Transverse colon (tissue), 4 donors: ENCODE measurements around the gene CNTD1. TPM values are rescaled to one million over a fixed set of nuclear protein-coding genes. Genes with fewer than 3 reads are reported as not detected.

ENCODE experiments used
- DNase-seq: peaks from one replicate; pipeline ENCODE4 v3.0.0-alpha.2; 2019
- H3K27ac ChIP-seq, 4 donors: fragments of 200-600 bp; sonication (generic); 2 replicates each; pipeline ENCODE4 v1.5.1; 2016 to 2018; ENCODE audit warnings: inconsistent platforms in 4 of 4
- H3K27me3 ChIP-seq: fragments of 200-600 bp; sonication (generic); 2 replicates; pipeline ENCODE4 v1.5.1; 2017; ENCODE audit warnings: inconsistent platforms
- H3K36me3 ChIP-seq, 4 donors: fragments of 200-600 bp; sonication (generic); 2 replicates each; pipeline ENCODE4 v1.5.1; 2017 to 2019; ENCODE audit warnings: inconsistent platforms in 4 of 4
- H3K4me1 ChIP-seq, 4 donors: fragments of 200-600 bp; sonication (generic); 2 replicates each; pipeline ENCODE4 v1.5.1; 2017 to 2020; ENCODE audit warnings: inconsistent platforms in 4 of 4
- H3K4me3 ChIP-seq, 4 donors: fragments of 200-600 bp; sonication (generic); 1 replicate in 1 of 4; 2 replicates in 3 of 4; pipeline versions ENCODE4 v1.5.1 to v1.6.1; 2017 to 2019; ENCODE audit warnings: inconsistent platforms in 4 of 4
- H3K9me3 ChIP-seq, 2 donors: fragments of 200-600 bp; sonication (generic); 2 replicates each; pipeline ENCODE4 v1.5.1; 2017 to 2019; ENCODE audit warnings: inconsistent platforms in 2 of 2
- EP300 ChIP-seq: sonication (generic); formaldehyde crosslinking; IDR thresholded peaks from one replicate; pipeline ENCODE4 v1.6.1; 2017; ENCODE audit warnings: antibody characterized with exemption, low read depth
- POLR2A ChIP-seq: fragments of 450-650 bp; IDR thresholded peaks from one replicate; pipeline ENCODE4 v1.6.1; 2016; ENCODE audit warnings: antibody characterized with exemption, mild to moderate bottlenecking, moderate library complexity
- POLR2AphosphoS5 ChIP-seq, 3 donors: sonication (generic); formaldehyde crosslinking; IDR thresholded peaks; one replicate each; pipeline ENCODE4 v1.6.1; 2016; ENCODE audit warnings: antibody characterized with exemption in 3 of 3
- WGBS, 2 donors: methylation state at CpG; one replicate each; pipeline ENCODE4 v1.1.5; 2018; ENCODE audit warnings: low coverage in 1 of 2; 5-methylcytosine and 5-hydroxymethylcytosine counted together
- in situ Hi-C, 4 donors: fragments of 200-750 bp; cut with MboI; loops; one replicate each; pipeline versions ENCODE4 v1.15.0 to v1.15.1; 2017; ENCODE audit warnings: low sequenced_read_pairs in 3 of 4, low pct_ligation_motif_present in 1 of 4, low pct_unique_long_range_greater_than_20kb in 1 of 4
- intact Hi-C: fragments of 100-400 bp; cut with DNase I; formaldehyde crosslinking; loops from one replicate; pipeline ENCODE4 v1.15.1; 2023; ENCODE audit warnings: low total_unique reads
- total RNA-seq, 4 donors: library from RNA; depleted of rRNA; stranded (reverse); fragments of >200 nt; gene quantifications; one replicate each; pipeline ENCODE4 v1.1.0, GENCODE V29; 2016
- TF ChIP-seq, protein P1 (sequence below), 5 experiments: fragments of 200-600 bp in 3 of 5; fragments of 450-650 bp in 2 of 5; sonication (generic) in 3 of 5; IDR thresholded peaks; 1 replicate in 2 of 5; 2 replicates in 3 of 5; pipeline ENCODE4 v1.5.1; 2016 to 2017; ENCODE audit warnings: antibody characterized with exemption in 5 of 5, inconsistent platforms in 3 of 5, mild to moderate bottlenecking in 2 of 5, moderate library complexity in 1 of 5

Gene CNTD1
- total RNA-seq, 4 donors from 2014 or later: 0.48 to 1.5 TPM; not detected in 2

DNA sequence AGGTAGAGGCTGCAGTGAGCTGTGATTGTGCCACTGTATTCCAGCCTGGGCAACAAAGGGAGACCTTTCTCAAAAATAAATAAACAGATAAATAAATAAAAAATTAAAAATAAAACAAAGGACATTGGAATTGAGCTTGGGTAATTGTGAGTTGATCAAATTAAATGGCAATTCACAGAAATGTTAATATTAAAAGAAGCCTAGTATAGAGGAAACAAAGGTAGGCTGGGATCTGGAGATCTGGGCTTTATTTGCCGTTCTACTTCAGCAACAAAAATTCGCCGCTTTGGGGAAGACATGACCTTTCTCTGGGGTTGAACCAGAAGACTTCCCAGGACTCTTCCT, 25.7 kb upstream of the CNTD1 start:
- no peak for TF ChIP-seq EP300
- TF ChIP-seq POLR2AphosphoS5 (IDR thresholded peaks at IDR 0.05): no peak
- TF ChIP-seq, protein P1, sequence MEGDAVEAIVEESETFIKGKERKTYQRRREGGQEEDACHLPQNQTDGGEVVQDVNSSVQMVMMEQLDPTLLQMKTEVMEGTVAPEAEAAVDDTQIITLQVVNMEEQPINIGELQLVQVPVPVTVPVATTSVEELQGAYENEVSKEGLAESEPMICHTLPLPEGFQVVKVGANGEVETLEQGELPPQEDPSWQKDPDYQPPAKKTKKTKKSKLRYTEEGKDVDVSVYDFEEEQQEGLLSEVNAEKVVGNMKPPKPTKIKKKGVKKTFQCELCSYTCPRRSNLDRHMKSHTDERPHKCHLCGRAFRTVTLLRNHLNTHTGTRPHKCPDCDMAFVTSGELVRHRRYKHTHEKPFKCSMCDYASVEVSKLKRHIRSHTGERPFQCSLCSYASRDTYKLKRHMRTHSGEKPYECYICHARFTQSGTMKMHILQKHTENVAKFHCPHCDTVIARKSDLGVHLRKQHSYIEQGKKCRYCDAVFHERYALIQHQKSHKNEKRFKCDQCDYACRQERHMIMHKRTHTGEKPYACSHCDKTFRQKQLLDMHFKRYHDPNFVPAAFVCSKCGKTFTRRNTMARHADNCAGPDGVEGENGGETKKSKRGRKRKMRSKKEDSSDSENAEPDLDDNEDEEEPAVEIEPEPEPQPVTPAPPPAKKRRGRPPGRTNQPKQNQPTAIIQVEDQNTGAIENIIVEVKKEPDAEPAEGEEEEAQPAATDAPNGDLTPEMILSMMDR (IDR thresholded peaks at IDR 0.05): no peak
- Histone ChIP-seq H3K36me3 (peaks cover 0 to 18% (median 9%) of the 10 kb centered on the region in 4 donors), H3K9me3 (no peaks in the 10 kb centered on the region), H3K27ac (peak overlapping the region; percentile 86 to 89 (median 88)), H3K4me1 (peaks cover 3 to 27% (median 15%) of the 10 kb centered on the region in 4 donors), H3K4me3 (peak overlapping the region in 3 of 4 donors; percentile 69 to 77 (median 75)), H3K27me3 (no peaks in the 10 kb centered on the region)
- intact Hi-C loops: loop anchor here (5.0 kb wide), 1 partner anchor 986 kb away; the partner anchor contains the start of gene JUP
- DNase-seq: no peak
- WGBS, 2 donors: 0 to 4% methylated on average over 3 of the region's 3 CpGs
- in situ Hi-C loops: no loop called here

GRCh38 chr17:42773290-42774035, 25.2 kb upstream of the CNTD1 start, which contains the start of gene VPS25:
TSS of gene VPS25 (plus strand) at chr17:42773449. CDS start at chr17:42773476, 27 bp downstream.
- intact Hi-C loops: loop anchor here (5.0 kb wide), 1 partner anchor 986 kb away; the partner anchor contains the start of gene JUP
- peak within 1 kb of the TSS; percentile 86 to 89 (median 88) for H3K27ac ChIP-seq
- H3K9me3 ChIP-seq: no peaks in the 10 kb centered on the region
- 0 to 2% methylated on average over 2 to 36 of the region's 39 CpGs for WGBS, 2 donors
- H3K4me1 ChIP-seq: peaks cover 3 to 27% (median 15%) of the 10 kb centered on the region in 4 donors
- DNase-seq: peak; percentile 84
- H3K36me3 ChIP-seq: peaks cover 0 to 22% (median 10%) of the 10 kb centered on the region in 4 donors
- in situ Hi-C loops: no loop called here
- peak within 1 kb of the TSS; percentile 60 to 77 (median 72) for H3K4me3 ChIP-seq
- TF ChIP-seq EP300 (no peak), POLR2A (peak; percentile 68), POLR2AphosphoS5 (IDR thresholded peaks at IDR 0.05) (peak; percentile 53 to 86 (median 83))
- TF ChIP-seq, protein P1 (IDR thresholded peaks at IDR 0.05): peak in 1 of 5 experiments; percentile 9
- no peaks in the 10 kb centered on the region for H3K27me3 ChIP-seq

- H3K36me3 ChIP-seq: peaks cover 0 to 27% (median 11%) of the 10 kb centered on the region in 4 donors
- H3K4me1 ChIP-seq: peaks cover 3 to 33% (median 19%) of the 10 kb centered on the region in 4 donors
- in situ Hi-C loops: no loop called here
- H3K27ac ChIP-seq: peak overlapping the region in 3 of 4 donors; percentile 86 to 89 (median 88)
- no peak for TF ChIP-seq EP300
- TF ChIP-seq POLR2AphosphoS5 (IDR thresholded peaks at IDR 0.05): no peak
- TF ChIP-seq POLR2A: no peak
- TF ChIP-seq, protein P1 (IDR thresholded peaks at IDR 0.05): no peak
- no peaks in the 10 kb centered on the region for H3K9me3 ChIP-seq
- WGBS, 2 donors: 61 to 68% methylated on average over 3 of the region's 3 CpGs
- H3K27me3 ChIP-seq: no peaks in the 10 kb centered on the region
- H3K4me3 ChIP-seq: peak overlapping the region in 3 of 4 donors; percentile 69 to 77 (median 75)
- intact Hi-C loops: loop anchor here (5.0 kb wide), 1 partner anchor 987 kb away; the partner anchor contains the start of gene JUP
- DNase-seq: no peak
Observed at GRCh38 chr17:42774066-42774745, 24.5 kb upstream of the CNTD1 start.

- intact Hi-C loops: no loop called here
Observed at GRCh38 chr17:42775534-42776098, 23.0 kb upstream of the CNTD1 start.

More at GRCh38 chr17:42775534-42776098, 23.0 kb upstream of the CNTD1 start:
- no peak overlapping the region for H3K27ac ChIP-seq
- H3K4me1 ChIP-seq: peaks cover 3 to 44% (median 32%) of the 10 kb centered on the region in 4 donors
- peaks cover 0 to 27% (median 11%) of the 10 kb centered on the region in 4 donors for H3K36me3 ChIP-seq
- no peak for DNase-seq
- H3K27me3 ChIP-seq: peaks cover 5% of the 10 kb centered on the region
- H3K4me3 ChIP-seq: no peak overlapping the region
- WGBS, 2 donors: 71 to 92% methylated on average over 2 to 3 of the region's 3 CpGs
- H3K9me3 ChIP-seq: no peaks in the 10 kb centered on the region
- TF ChIP-seq POLR2A: no peak
- no peak for TF ChIP-seq EP300
- no peak for TF ChIP-seq POLR2AphosphoS5 (IDR thresholded peaks at IDR 0.05)
- TF ChIP-seq, protein P1 (IDR thresholded peaks at IDR 0.05): no peak
- in situ Hi-C loops: no loop called here
